Transverse colon (tissue), 4 donors: ENCODE results near the gene NEU2.

Experiments
- CTCF ChIP-seq, 5 experiments: fragments of 200-600 bp in 3 of 5; fragments of 450-650 bp in 2 of 5; sonication (generic) in 3 of 5; IDR thresholded peaks; 1 replicate in 2 of 5; 2 replicates in 3 of 5; pipeline ENCODE4 v1.5.1; 2016 to 2017; ENCODE audit warnings: antibody characterized with exemption in 5 of 5, inconsistent platforms in 3 of 5, mild to moderate bottlenecking in 2 of 5, moderate library complexity in 1 of 5
- EP300 ChIP-seq: sonication (generic); formaldehyde crosslinking; IDR thresholded peaks from one replicate; pipeline ENCODE4 v1.6.1; 2017; ENCODE audit warnings: antibody characterized with exemption, low read depth
- POLR2A ChIP-seq: fragments of 450-650 bp; IDR thresholded peaks from one replicate; pipeline ENCODE4 v1.6.1; 2016; ENCODE audit warnings: antibody characterized with exemption, mild to moderate bottlenecking, moderate library complexity
- POLR2AphosphoS5 ChIP-seq, 3 donors: sonication (generic); formaldehyde crosslinking; IDR thresholded peaks; one replicate each; pipeline ENCODE4 v1.6.1; 2016; ENCODE audit warnings: antibody characterized with exemption in 3 of 3

GRCh38 chr2:233056961-233057605 is 24.6 kb downstream of the NEU2 start:
- no peak for TF ChIP-seq CTCF (IDR thresholded peaks at IDR 0.05)
- no peak for TF ChIP-seq POLR2A
- no peak for TF ChIP-seq EP300
- TF ChIP-seq POLR2AphosphoS5 (IDR thresholded peaks at IDR 0.05): no peak
